ENCODE data around the gene TMA7B. TPM values are rescaled to one million over a fixed set of nuclear protein-coding genes. Genes with fewer than 3 reads are reported as not detected.

The TMA7B gene
- total and polyA plus RNA-seq, 2 donors (not counting 3 experiments of a cell fraction or from before 2014, with no cell fraction given): not detected

GRCh38 chr22:39988386-39989114, 28.4 kb downstream of the TMA7B start:
- DNase-seq (ENCODE audit: low read depth, low spot score): no peak
- no peak for FAIRE-seq
- H3K4me2 ChIP-seq (ENCODE audit: insufficient read depth, low read length): no peak overlapping the region
- no peaks in the 10 kb centered on the region for H3K9me1 ChIP-seq (replicated peaks; ENCODE audit: control insufficient read depth, extremely low read depth, insufficient read depth, low read length)
- no peaks in the 10 kb centered on the region for H3K36me3 ChIP-seq (ENCODE audit: control insufficient read depth in 2 of 2, extremely low read depth in 1 of 2, insufficient read depth in 2 of 2, low read length in 2 of 2)
- no peaks in the 10 kb centered on the region for H3K9me3 ChIP-seq (replicated peaks; ENCODE audit: control insufficient read depth, insufficient read depth, low read length)
- H3K4me3 ChIP-seq (replicated peaks in 1 of 3; ENCODE audit: insufficient read depth in 1 of 3, low read depth in 1 of 3, low read length in 3 of 3): no peak overlapping the region
- peaks cover 0 to 12% of the 10 kb centered on the region in 2 experiments for H3K27me3 ChIP-seq (ENCODE audit: control insufficient read depth in 2 of 2, insufficient read depth in 2 of 2, low read length in 2 of 2)
- no peak for TF ChIP-seq POLR2AphosphoS5 (IDR thresholded peaks at IDR 0.05; ENCODE audit: insufficient read depth, low read depth, low read length)
- TF ChIP-seq CTCF (IDR thresholded peaks at IDR 0.05; ENCODE audit: extremely low read depth in 1 of 2, insufficient read depth in 1 of 2, low read depth in 1 of 2, low read length in 2 of 2): no peak
- TF ChIP-seq POLR2A (IDR thresholded peaks at IDR 0.05; ENCODE audit: low read depth, low read length): no peak
- TF ChIP-seq MAX (IDR thresholded peaks at IDR 0.05; ENCODE audit: insufficient read depth, insufficient read length): no peak
- no peak for TF ChIP-seq FOS (IDR thresholded peaks at IDR 0.05; ENCODE audit: borderline replicate concordance, insufficient read depth, low read length)
- TF ChIP-seq MYC (IDR thresholded peaks at IDR 0.05; ENCODE audit: low read depth, low read length): no peak
- TF ChIP-seq GATA2 (IDR thresholded peaks at IDR 0.05; ENCODE audit: insufficient read depth, insufficient read length, low read depth, low read length): no peak
- TF ChIP-seq JUN (IDR thresholded peaks at IDR 0.05; ENCODE audit: borderline replicate concordance, insufficient read depth, insufficient read length, low read depth): no peak
- no peak for TF ChIP-seq EZH2 (IDR thresholded peaks at IDR 0.05; ENCODE audit: borderline replicate concordance, low read depth, low read length, severe bottlenecking)
- H2AFZ ChIP-seq (ENCODE audit: low read depth, low read length): no peak overlapping the region
- ChIA-PET CTCF (interaction anchor here (1.0 kb wide), 1 partner anchor 55 kb away, joined by 3 read pairs; no protein-coding TSS in a partner anchor), POLR2A (no interaction called here)
- intact Hi-C loops (cut with micrococcal nuclease) (no loop called here), dilution Hi-C loops (cut with MboI; ENCODE audit: extremely low pct_ligation_motif_present, low sequenced_read_pairs) (no loop called here)
- no peaks in the 10 kb centered on the region for H3K4me1 ChIP-seq (ENCODE audit: control insufficient read depth, extremely low read depth, insufficient read depth, low read length)
- H4K20me1 ChIP-seq (replicated peaks; ENCODE audit: control insufficient read depth, extremely low read depth, insufficient read depth, low read length): no peaks in the 10 kb centered on the region
- no TSS peak for BruUV-seq (replicated peaks)
- H3K9ac ChIP-seq (replicated peaks; ENCODE audit: extremely low read depth, insufficient read depth, low read length): no peak overlapping the region
- no peaks in the 10 kb centered on the region for H3K79me2 ChIP-seq (ENCODE audit: control insufficient read depth, insufficient read depth, low read length)
- no peak overlapping the region for H3K27ac ChIP-seq (ENCODE audit: insufficient read depth, low read depth, low read length)

All from endothelial cell of umbilical vein (primary cell).